ENCODE data around the gene RBL2.

Gene RBL2

DNA sequence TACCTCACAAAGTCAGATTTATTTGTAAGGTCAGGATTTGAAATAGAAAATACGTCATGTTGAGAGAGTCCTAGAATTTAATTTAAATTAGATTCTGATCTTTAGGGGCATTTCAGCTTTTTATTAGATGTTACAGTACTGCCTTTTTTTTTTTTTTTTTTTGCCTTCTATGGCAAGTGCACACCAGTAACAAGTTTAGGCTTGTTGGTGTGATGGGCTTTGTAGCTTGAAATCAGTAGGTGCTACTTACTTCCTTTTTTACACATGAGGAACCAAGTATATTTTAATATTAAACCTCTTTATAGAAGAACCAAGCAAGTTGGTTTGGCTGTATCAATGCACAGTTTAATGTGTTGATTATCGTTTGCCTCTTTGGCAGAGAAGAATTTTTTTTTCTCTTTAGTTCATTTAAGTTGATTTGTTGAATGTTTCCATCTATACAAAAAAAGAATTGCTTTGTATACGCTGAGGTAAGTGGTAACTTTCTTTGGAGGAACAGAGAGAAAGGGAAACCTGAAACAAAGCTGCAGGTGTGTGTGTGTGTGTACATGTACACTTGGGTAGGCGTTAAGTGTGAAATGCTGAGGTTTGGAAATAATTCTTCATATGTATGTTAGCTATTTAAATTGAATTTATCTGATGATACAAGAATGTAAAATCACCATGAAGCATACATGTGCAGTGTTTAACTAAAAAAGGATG, 15.7 kb downstream of the RBL2 start:
- no peak for DNase-seq

GRCh38 chr16:53453928-53454327, 19.7 kb downstream of the RBL2 start:
- no peak for DNase-seq

DNA sequence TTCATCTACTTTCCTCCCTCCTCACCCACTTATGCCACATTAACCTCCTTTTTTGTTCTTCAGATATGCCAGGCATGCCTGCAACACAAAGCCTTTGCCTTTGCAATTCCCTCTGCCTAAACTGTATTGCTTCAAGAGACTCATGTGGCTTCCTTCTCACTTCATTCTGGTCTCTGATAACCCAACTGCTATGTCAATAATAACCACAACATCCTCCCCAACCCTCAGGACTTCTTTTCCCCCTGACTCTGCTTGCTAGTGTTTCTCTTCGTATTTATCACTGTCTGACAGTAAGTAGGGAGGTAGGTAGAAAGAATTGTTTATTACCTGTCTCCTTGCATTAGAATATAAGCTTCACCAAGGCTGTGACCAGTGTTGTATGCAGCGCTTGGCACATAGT, 22.4 kb downstream of the RBL2 start:
- DNase-seq: no peak

GRCh38 chr16:53457670-53458069, 23.4 kb downstream of the RBL2 start:
- DNase-seq: no peak

DNA sequence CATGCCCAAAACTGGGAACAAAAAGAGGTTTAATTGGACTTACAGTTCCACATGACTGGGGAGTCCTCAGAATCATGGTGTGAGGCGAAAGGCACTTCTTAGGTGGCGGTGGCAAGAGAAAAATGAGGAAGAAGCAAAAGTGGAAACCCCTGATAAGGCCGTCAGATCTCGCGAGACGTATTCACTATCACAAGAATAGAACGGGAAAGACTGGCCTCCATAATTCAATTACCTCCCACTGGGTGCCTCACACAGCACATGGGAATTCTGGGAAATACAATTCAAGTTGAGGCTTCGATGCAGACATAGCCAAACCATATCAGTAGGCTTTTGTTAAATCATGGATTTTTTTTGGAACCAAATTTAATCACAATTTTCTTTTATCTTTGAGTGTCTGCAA, 24.4 kb downstream of the RBL2 start:
- DNase-seq: no peak

DNA sequence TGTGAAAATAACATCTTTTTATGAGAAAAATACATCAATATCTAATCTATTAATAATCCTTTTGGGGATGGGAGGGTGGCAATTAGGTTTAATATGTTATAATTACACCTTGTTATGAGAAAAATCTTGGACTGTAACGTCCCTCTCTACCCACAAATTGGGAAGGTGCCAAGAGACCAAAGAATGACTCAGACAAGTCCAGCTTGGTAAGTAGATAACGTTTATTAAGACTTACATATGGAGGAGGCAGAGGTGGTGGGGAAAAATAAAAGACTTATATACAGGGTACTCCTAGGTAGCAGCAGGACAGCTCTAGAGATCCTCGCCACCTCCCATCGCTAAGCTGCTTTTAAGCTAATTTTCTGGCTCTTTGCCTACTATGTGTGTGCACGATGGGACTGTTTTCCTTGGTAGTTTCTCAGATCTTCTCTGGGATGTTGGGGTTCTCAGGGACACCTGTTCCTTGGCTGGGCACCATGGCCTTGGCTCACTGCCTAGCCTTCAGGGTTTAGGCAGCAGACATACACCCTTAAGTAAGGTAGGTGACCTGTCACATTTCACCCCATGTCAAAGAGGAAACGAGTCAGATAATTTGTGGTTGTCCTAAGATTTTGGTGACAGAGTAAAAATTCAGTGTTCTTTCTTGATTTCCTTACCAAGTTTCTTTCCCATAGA, 31.5 kb downstream of the RBL2 start:
- no peak for DNase-seq

DNA sequence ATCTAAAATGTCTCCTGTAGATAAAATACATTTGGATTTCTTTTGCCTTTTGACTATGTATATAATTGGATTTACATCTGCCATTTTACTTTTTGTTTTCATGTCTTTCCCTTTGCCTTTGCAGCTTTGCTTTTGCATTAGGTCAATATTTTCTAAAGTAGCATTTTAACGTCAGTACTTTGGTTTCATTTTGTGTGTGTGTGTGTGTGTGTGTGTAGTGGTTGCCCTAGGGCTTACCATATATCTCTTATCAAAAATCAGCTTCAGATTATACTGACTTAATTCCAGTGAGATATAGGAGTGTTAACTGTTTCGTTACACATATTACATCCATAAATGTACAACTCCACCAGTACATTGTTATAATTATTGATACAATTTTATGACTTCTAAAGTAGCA, 42.6 kb downstream of the RBL2 start:
- no peak for DNase-seq

DNA sequence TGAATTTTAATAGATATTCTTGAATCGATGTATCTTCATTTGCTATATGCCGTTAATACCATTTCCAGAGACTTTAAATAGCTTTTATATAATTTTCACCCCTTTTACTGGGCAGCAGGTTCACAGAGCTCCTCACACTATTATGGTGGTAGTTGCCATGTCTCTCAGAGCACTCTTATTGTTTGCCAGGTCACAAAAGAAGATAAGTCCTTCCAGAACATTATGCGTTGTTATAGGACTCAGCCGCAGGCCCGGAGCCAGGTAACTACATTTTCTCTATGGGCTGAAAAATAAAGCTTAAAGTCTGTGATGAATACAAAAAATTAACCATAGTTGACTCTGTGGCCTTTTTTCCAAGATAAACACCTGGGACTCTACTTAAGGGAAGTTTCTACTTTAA, 44.7 kb downstream of the RBL2 start:
- no peak for DNase-seq

- no peak for DNase-seq
Observed at GRCh38 chr16:53480394-53480793, 46.1 kb downstream of the RBL2 start.

DNA sequence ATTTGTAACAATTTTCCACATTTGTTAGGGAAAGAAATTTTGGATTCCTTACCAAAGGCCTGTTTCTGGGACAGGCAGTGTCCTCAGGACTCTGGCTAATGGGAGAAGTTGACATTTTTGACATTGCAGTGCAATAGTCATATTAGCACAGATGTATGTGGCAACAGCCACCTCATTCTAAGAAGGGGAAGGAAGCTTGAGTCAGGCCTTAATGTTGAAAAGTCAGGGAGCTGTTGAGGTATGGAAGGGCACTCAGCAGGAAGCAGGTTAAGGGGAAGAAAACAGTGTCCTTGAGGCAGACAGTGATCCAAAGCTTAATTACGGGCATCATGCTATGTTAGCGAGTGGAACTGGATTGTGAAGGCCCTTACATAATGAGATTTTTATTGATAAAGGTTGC, 47.9 kb downstream of the RBL2 start:
- DNase-seq: no peak

- no peak for DNase-seq
Observed at GRCh38 chr16:53484542-53484941, 50.3 kb downstream of the RBL2 start.

GRCh38 chr16:53486230-53486629, 52.0 kb downstream of the RBL2 start:
- no peak for DNase-seq

- no peak for DNase-seq
Observed at GRCh38 chr16:53489755-53490154, 55.5 kb downstream of the RBL2 start.

- no peak for DNase-seq
Observed at GRCh38 chr16:53492503-53492902, 58.2 kb downstream of the RBL2 start.

GRCh38 chr16:53494636-53495035, 60.4 kb downstream of the RBL2 start:
- DNase-seq: no peak

DNA sequence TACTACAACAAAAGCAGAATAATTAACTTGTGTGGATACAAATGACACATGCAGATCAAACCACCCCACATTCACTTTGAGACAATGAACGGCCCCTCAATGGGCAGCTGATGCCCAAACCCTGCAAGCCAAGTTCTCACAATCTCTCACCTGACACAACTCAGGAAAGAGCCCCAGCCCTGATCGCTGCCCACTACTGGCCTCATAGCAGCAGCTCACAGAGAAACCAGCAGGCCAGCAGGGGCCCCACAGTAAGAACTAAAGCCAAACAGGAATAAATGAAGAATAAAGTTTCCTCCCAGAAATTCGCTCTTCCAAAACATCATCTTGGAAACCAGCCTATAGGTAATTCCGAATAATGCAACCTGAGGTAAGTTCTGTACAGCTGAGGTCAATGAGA, 61.1 kb downstream of the RBL2 start:
- no peak for DNase-seq

- DNase-seq: no peak
Observed at GRCh38 chr16:53498984-53499383, 64.7 kb downstream of the RBL2 start.

DNA sequence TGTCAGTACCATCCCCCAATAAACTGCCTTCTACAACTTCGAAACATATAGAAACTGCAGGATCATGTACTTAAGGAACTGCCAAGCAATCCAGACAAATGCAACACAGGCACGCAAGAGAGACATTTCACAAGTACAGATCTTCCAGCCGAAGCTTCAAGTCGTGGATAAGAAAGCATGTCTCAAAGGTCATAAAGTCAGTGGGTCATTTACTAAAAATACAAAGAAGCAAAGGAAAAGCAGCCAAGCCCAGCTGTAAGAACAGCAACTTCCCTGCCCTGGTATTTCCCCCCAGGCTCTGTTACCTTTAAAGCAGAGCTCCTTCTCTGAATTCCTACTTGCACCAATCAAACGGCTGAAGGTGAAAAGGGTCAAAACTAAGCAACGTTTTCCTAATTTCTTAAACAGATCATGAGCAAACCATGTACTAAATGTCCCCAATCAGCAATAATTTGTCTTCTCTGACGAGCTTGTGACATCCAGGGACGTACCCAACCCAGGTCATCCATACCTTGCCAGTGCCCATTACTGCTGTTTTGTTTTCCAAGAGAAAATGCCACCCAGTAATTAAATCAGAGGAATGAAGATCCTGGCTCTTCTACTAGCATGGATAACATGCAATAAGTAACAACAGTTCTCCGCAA, 67.1 kb downstream of the RBL2 start:
- DNase-seq: no peak

GRCh38 chr16:53502331-53503269, 68.3 kb downstream of the RBL2 start, which contains the start of gene AKTIP:
TSS of gene AKTIP (minus strand) at chr16:53503209. CDS start at chr16:53500259, 2,950 bp downstream.
- peak; percentile 79 for DNase-seq

GRCh38 chr16:53503270-53503923, 69.1 kb downstream of the RBL2 start:
- DNase-seq: peak; percentile 98

- peak; percentile 39 for DNase-seq
Observed at GRCh38 chr16:53503991-53504663, 69.9 kb downstream of the RBL2 start.

- no peak for DNase-seq
Observed at GRCh38 chr16:53504665-53505064, 70.4 kb downstream of the RBL2 start.
